GM19193 (cell line): ENCODE measurements around the gene TBX10.

ENCODE experiments used
- POLR2A ChIP-seq: IDR thresholded peaks from 4 replicates; pipeline ENCODE4 v1.6.1; 2011; ENCODE audit not compliant: insufficient read depth, insufficient read length; ENCODE audit errors: extremely low read depth

TBX10 gene

DNA sequence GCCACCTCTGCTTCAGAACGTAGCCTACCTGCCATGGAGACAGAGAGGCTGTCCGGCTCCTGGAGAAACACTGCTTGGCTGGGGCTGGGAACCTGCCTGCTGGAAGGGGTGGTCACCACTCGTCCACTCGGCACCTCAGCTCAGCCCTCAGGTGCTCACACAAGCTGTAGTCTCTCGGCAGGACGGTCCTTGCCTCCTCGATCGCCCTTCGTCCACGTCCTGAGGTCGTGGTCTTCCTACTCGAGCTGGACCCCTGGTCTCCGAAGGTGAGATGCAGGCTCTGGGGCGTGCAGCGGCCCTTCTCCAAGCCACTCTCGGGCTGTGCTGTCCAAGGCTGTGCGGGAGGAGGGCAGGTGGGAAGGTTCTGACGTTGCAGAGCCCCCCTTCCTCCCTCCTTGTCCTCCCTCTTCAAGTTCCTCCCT, at the start of gene TBX10:
Gene TBX10 (minus strand): TSS at position 326 of the 422 bp plus-strand sequence. CDS start 291 bp downstream, at position 35.
- TF ChIP-seq POLR2A: no peak

DNA sequence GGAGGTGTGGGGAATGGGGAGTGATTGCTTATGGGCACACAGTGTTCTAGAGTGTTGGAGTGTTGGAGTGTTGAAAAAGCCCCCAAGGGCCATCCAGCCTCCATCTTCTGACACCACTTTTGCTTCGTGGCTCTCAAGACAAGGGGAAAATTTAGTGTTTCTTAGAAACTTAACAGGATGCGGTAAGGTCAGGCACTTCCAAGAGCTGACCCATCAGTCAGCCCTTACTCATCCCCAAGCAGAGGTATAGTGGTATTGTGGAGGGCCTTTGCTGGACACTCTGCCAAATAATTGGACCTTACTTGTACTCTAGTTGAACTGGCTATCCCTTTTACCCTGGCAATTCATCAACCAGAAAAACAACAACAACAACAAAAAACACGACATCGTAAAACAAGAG, 49.6 kb upstream of the TBX10 start:
- no peak for TF ChIP-seq POLR2A

DNA sequence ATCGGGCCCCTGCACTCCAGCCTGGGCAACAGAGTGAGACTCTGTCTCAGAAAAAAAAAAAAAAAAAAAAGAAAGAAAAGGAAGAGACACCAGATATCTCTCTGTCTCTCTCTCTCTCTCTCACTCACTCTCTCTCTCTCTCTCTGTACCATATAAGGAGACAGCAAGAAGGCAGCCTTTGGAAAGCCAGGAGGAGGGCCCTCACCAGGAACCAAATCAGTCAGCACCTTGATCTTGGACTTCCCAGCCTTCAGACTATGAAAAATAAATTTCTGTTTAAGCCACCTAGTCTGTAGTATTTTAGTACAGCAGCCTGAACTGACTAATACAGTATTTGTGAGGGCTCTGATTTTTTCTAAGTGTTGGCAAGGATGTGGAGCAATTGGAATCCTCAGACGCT, 48.4 kb upstream of the TBX10 start:
- no peak for TF ChIP-seq POLR2A

DNA sequence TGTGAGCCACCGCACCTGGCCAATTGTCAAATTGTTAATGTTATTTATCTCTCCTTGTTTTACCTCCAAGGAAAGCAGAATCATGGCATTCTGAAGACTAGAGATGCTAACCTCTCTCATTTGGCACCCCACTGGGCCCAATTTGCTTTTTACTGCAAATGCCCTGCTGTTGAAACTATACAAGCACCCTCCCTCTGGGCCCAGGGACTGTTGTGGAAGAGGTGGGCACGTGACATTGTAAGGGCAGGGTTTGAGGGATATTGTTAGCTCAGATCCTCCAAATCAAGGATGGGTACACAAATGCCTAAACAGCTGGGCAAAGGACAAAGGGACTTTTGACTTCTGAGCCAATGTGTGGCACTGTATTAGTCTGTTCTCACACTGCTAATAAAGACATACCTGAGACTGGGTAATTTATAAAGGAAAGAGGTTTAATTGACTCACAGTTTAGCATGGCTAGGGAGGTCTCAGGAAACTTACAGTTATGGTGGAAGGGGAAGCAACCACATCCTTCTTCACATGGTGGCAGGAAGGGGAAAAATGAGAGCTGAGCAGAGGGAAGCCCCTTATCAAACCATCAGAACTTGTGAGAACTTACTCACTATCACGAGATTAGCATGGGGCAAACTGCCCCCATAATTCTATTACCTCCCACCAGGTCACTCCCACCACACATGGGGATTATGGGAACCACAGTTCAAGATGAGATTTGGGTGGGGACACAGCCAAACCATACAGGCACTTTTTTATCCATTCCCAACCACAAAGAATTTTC, 41.3 kb upstream of the TBX10 start:
- no peak for TF ChIP-seq POLR2A

DNA sequence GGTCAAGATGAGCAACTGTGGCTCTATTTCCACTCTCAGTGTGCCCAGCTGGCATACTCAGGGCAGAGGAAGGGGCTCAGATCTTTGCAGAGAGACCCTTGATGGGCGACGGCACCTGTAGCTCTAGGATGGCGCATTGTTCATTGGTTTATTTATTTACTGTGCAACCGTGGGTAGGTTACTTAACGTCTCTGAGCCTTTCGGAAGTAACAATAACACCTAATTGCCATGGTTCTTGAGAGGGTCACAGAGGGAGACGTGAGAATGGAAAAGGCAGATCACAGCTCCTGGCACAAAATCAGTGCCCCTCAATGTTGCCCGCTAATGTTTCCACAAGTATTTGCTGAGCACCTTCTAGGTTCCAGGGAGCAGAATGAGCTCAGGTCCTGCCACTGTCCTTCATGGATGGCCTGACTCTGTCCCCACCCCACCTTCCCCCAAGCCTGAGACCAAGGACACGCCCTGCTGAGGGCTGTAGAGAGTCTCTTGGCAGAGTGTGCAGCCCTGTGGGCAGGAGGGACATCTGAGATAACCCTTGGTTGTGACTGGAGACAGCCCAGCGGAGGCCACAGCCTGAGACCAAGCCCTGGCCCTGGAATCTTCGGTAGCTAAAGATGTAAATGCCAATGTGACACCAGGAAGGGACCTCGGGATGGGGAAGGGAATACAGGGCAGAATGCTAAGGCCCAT, 35.6 kb upstream of the TBX10 start:
- no peak for TF ChIP-seq POLR2A

DNA sequence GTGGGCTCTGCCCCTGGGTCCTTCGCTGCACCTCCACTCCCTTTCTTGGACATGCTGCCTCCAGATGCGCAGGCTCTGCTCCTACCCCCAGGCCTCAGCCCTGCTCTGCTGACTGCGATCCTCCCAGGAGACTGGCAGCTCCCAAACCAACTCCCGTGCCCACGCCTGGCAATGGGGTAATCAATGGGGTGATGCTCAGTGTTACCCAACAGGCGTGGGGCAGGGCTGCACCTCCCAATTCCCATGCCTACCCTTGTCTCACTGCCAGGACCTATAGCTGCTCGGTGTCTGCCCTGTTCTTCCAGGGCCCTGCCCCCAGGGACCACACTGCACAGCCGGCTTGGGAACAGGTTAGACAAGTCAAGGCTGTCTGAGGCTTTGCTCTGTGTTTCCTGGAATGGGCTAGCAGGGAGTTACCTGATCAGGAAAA, 34.9 kb upstream of the TBX10 start, which contains the start of gene ALDH3B2:
Gene ALDH3B2 (minus strand): TSS at position 182 of the 430 bp plus-strand sequence. CDS start 7,688 bp downstream, outside the sequence.
- TF ChIP-seq POLR2A: no peak

DNA sequence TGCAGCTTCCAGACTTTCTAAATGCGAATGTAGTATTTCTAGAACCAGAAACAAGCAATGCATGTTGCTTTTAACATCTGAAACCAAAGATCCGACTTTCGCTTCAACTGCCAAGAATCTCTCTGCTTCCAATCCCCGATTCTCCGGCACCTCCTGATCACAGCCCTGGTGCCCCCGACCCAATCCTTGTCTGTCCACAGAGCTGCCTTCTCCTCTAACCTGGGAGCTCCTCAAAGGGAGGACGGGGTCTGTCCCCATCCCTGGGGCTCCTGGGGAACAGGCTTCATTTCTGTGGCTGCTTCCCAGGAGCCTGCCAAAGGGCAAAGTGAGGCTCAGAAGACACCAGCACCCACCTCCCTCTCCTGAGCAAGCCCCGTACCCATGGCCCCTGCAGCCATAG, 34.3 kb upstream of the TBX10 start:
- TF ChIP-seq POLR2A: no peak

DNA sequence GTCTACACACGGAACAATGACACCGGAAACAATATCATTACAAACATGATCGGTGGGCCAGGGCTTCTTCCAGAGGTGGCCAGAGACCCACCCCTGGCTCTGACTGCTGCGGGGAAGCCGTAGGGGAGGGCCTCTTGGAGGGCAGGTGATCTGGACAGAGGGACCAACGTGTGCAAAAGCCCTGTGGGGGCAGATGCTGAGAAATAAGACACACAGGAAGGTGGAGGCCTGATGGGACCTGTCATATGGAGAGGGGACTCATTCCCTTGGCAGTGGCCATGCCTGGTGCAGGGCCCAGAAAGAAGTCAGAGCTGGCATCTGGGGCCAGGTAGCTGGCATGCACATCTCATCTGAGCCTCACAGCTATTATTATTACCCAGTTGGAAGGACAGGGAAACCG, 33.8 kb upstream of the TBX10 start:
- no peak for TF ChIP-seq POLR2A

DNA sequence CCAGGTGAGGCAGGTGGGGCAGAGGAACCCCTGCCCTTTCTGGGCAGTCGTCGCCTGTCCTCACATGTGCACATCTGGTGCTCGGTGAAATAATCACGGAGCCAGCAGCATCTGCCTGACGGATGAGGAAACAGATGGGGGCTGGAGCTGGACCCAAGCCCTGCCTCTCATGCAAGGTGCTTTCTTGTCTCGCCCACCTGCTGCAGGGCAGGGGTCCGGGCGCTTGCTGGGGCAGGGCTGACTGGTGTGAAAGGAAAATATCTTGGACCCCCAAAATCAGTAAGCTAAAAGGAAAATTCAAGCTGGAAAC, 31.6 kb upstream of the TBX10 start:
- no peak for TF ChIP-seq POLR2A

DNA sequence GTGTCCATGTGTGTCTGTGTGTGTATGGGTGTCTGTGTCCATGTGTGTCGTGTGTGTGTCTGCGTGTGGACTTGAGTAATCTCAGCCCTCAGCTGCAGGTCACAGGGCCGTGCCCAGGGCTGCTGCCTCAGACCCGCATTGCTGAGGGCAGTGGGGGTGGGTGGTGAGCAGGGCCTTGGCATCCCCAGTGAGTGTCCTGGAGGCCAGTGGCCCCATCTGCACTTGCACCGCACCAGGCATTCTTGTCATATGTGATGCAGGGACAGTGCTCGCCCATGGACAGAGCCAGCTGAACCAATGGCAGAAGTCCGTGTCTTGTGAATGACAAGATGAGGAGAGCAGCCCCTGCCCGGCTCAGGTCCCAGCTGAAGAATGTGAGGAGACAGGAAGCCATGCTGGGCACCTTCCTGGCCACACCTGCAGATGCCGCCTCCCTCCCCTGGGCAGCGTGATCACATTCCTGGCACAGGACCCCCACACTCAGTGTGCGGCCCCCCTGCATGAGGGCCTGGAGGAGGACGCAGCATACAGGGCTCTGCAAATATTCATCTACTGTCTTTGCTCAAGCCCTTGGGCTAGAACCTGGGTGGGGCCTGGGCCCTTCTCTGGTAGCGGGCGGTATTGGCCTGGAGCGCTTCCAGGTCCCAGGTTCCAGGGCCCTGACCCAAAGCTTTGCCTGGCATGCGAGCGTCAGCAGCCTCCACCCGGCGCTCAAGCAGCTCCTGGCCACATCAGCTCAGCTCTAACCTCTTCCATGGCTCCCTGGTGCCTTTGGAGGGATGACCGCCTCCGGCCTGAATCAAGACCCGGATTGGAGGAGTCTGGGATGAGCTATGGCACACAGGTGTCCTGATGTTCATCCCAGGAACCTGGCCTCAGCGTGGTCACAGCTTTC, 31.0 kb upstream of the TBX10 start:
- no peak for TF ChIP-seq POLR2A

DNA sequence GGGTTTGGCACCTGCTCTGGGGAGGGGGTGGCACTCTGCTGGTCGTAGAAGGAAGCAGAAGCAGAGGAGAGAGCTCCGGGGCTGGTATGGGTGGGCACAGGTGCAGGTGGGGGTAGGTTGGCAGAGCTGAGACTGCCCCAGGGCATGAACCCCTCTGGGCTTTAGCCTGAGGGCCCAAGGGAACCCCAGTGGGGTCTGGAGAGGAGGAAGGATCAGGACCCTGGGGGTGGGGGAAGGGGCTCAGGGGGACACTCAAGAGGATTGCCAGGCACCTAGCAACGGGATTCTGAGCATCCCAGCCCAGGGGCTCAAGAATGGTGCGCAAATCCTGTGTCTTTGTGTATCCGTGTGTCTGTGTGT, 28.6 kb upstream of the TBX10 start:
- TF ChIP-seq POLR2A: no peak

DNA sequence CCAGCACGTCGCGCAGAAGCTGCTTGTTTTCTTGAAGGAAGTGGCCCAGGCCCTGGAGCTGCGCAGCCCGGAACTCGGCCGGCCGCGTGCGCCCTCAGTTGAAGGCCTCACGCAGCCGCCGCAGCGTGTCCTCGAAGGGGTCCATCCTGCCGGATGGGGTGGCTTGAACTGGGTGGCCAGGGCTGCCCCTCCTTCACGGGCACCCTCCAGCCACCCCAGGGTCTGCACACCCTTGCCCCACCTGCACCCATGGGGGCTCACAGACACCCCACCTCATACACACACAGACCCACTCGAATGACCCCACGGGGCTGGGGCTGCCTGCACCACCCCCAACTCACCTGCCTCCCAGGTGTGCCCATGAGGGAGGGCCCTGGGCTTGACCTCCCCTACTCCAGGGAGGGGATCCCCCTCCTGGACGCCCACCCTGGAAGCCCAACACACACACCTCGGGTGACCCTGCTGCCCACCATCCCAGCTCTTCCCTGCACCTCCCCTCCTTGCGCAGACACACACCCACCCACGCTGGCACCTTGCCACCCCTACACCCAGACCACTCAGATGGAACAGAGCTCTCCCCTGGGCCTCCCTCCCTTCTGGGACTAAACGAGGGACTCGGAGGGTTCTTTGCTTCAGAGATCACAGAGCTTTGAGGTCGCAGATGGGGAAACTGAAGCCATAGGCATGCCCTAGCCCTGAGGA, 28.1 kb upstream of the TBX10 start:
- TF ChIP-seq POLR2A: no peak

DNA sequence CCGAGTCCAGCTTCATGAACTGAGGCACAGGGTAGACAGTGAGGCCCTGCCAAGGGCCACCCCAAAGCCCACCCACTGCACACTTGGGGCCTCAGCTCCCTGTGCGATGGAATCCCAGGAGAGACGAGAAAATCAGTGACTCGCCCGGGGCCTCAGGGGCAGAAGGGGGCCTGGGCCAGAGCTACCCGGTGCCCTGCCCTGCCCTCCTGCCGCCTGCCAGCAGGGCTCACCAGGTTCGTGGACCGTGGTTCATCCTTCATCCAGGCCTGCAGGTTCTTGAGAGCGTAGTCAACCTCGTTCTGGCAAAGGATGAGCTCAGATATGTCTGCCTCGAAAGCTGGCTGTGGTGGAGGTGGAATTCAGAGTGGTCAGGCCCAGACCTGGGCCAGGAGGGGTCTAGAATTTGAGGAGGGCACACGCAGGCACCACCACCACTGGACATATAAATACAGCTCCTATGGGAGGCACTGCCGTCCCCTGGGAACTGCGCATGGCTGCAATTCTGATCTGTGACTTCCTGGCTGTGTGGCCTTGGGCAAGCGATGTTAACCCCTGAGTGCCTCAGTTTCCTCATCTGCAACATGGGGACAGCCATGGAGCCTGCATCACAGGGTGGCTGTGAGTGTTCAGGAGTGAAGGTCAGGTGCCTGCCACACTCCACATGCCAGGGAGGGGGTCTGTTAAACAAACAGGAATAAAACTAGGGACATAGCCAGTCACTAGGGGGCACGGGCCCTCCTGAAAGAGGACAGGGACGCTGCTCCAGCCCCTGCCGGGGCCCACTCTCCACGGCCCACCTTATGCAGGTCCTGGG, 27.3 kb upstream of the TBX10 start:
- no peak for TF ChIP-seq POLR2A

DNA sequence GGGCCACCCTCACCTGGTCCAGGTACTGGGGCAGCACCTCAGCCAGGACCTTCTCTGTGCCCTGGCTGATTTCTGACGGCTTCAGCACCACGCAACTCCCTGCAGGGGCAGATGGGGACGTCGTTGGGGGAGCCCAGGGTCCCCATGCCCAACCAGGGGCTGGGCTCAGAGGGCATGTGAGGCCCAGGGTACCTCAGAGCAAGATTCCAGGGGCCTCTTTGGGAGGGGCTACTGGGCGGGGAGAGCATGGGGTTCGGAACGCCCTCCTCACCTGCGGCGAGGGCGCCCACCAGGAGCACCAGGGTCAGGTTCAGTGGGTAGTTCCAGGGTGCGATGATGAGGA, 26.7 kb upstream of the TBX10 start:
- no peak for TF ChIP-seq POLR2A

DNA sequence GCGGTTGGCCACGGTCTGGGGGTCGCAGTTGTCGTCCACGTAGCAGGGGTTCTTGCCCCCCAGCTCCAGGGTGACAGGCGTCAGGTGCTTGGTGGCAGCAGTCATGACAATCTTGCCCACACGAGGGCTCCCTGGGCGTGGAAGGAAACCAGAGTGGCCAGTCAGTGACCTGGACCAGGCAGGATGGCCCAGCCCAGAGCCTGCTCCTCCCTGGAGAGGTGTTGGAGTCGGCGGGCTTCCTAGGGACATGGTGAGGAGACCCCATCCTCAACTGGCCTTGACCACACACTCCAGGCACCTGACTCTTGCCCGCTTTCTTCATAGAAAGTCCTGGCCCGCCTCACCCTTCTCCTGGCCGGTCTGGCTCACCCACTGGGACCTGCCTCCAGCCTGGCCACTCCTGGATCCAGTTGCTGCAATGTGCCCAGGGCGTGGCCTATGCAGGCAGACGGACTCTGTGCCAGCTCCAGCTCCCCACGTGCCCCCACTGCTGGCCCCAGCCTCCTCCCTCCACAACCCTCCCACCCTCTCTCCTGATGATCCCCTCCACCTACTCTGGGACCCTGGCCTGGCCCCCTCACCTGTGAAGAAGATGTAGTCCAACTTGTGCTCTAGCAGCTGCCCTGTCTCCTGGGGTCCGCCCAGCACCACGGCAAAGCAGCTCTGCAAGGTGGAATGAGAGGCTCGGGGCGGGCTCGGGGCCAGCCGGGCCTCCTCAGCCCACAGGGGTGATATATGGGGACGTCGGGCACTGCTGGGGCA, 26.2 kb upstream of the TBX10 start:
- no peak for TF ChIP-seq POLR2A
